Testis (tissue), 3 donors: ENCODE data around the gene MRGPRX2. TPM values are rescaled to one million over a fixed set of nuclear protein-coding genes. Genes with fewer than 3 reads are reported as not detected.

Experiments
- DNase-seq: peaks from one replicate; pipeline ENCODE4 v3.0.0-alpha.2; 2019
- H3K27ac ChIP-seq, 2 donors: fragments of 200-600 bp; sonication (generic); one replicate each; pipeline ENCODE4 v1.5.1; 2019
- H3K27me3 ChIP-seq: fragments of 200-600 bp; sonication (generic); one replicate; pipeline ENCODE4 v1.5.1; 2019
- H3K36me3 ChIP-seq: fragments of 200-600 bp; sonication (generic); one replicate; pipeline ENCODE4 v1.5.1; 2017; ENCODE audit warnings: low read depth; ENCODE audit errors: missing control alignments
- H3K4me1 ChIP-seq: fragments of 200-600 bp; sonication (generic); one replicate; pipeline ENCODE4 v1.5.1; 2019
- H3K4me3 ChIP-seq, 2 donors: fragments of 200-600 bp; sonication (generic); one replicate each; pipeline ENCODE4 v1.5.1; 2017 to 2019
- H3K9me3 ChIP-seq: fragments of 200-600 bp; sonication (generic); one replicate; pipeline ENCODE4 v1.5.1; 2017
- CTCF ChIP-seq, 3 experiments: fragments of 450-650 bp in 2 of 3; fragments of 200-600 bp in 1 of 3; sonication (generic) in 1 of 3; IDR thresholded peaks; one replicate each; pipeline ENCODE4 v1.5.1; 2016 to 2019; ENCODE audit warnings: antibody characterized with exemption in 3 of 3, mild to moderate bottlenecking in 2 of 3, moderate library complexity in 1 of 3
- POLR2A ChIP-seq: fragments of 450-650 bp; IDR thresholded peaks from one replicate; pipeline ENCODE4 v1.6.1; 2017; ENCODE audit warnings: antibody characterized with exemption, mild to moderate bottlenecking, moderate library complexity
- WGBS, 2 donors: methylation state at CpG; one replicate each; pipeline ENCODE4 v1.1.5; 2018; 5-methylcytosine and 5-hydroxymethylcytosine counted together
- intact Hi-C: fragments of 100-400 bp; cut with DNase I; formaldehyde crosslinking; loops from one replicate; pipeline ENCODE4 v1.15.1; 2023; ENCODE audit warnings: low total_unique reads
- polyA plus RNA-seq: library from polyadenylated mRNA; stranded (reverse); fragments of 350-450 nt; fragmentation: Illumina TruSeq; extraction: RNeasy Lipid Tissue Mini Kit (QIAGEN cat#74804); gene quantifications from one replicate; pipeline ENCODE4 v1.2.3, GENCODE V29; 2014; ENCODE audit warnings: low read depth, low replicate concordance; ENCODE audit not compliant: insufficient read depth
- total RNA-seq, 2 donors: library from RNA; depleted of rRNA; stranded (reverse); fragments of >200 nt; gene quantifications; one replicate each; pipeline ENCODE4 v1.2.3, GENCODE V29; 2016

MRGPRX2 gene
- total and polyA plus RNA-seq, 3 donors from 2014 or later: 0.50 TPM; not detected in 2

DNA sequence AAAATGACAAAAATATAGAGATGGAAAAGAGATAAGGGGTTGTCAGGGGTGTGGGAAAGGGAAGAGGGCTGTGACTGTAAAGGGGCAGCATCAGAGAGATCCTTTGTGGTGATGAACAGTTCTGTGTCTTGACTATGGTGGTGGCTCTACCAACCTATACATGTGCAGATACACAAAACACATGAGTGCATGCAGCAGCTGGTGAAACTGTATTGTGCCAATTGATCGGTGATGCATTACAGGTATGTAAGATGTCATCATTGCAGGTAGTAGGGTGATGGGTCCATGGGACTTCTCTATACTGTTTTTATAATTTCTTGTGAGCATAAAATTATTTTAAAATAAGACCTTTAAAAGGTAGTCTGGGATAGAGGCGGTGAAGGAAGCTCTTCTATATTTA, 32.3 kb upstream of the MRGPRX2 start:
- DNase-seq: no peak
- H3K9me3 ChIP-seq: no peaks in the 10 kb centered on the region
- no peaks in the 10 kb centered on the region for H3K27me3 ChIP-seq
- H3K4me3 ChIP-seq: no peak overlapping the region
- WGBS, 2 donors: 96 to 97% methylated on average over 2 of the region's 2 CpGs
- no peak overlapping the region for H3K27ac ChIP-seq
- H3K36me3 ChIP-seq: no peaks in the 10 kb centered on the region
- H3K4me1 ChIP-seq: no peaks in the 10 kb centered on the region
- intact Hi-C loops: no loop called here
- no peak for TF ChIP-seq POLR2A
- no peak for TF ChIP-seq CTCF (IDR thresholded peaks at IDR 0.05)

DNA sequence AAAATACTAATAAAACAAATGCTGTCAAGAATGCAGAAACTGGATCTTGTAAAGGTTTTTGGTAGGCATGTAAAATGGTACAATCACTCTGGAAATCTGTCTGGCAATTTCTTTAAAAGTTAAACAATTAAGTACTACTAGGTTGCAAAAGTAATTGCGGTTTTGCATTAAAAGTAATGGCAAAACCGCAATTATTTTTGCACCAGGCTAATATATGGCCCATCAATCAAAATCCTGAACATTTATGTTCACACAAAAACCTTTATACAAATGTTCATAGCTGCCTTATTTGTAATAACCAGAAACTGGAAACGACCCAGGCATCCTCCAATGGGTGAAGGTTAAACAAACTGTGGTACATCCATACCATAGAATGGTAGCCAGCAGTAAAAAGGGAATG, 31.8 kb upstream of the MRGPRX2 start:
- H3K4me1 ChIP-seq: no peaks in the 10 kb centered on the region
- no peak for DNase-seq
- H3K9me3 ChIP-seq: no peaks in the 10 kb centered on the region
- WGBS, 2 donors: 84% methylated on average over 3 of the region's 3 CpGs
- TF ChIP-seq POLR2A (no peak), CTCF (IDR thresholded peaks at IDR 0.05) (no peak)
- H3K36me3 ChIP-seq: no peaks in the 10 kb centered on the region
- no peaks in the 10 kb centered on the region for H3K27me3 ChIP-seq
- H3K4me3 ChIP-seq: no peak overlapping the region
- no peak overlapping the region for H3K27ac ChIP-seq
- intact Hi-C loops: no loop called here

DNA sequence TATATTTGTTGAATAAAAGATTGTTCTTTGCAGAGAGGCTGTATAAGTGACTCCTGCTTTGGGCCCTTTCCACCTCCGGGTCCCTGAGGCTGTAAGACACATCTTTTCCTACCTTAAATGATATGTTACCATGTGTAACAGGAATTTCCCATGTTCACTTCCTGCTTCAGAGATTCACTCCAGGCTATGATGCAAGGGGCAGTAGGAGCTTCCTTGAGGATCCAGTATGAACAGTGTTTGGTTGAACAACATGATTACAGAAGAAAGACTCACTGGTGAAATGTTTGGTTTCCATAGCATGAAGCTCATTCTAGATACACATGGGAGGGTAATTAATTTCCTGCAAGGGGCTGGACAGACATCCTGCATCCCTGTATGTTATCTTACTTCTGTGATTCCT, 30.8 kb upstream of the MRGPRX2 start:
- TF ChIP-seq POLR2A: no peak
- TF ChIP-seq CTCF (IDR thresholded peaks at IDR 0.05): no peak
- intact Hi-C loops: no loop called here
- H3K4me1 ChIP-seq: no peaks in the 10 kb centered on the region
- no peak overlapping the region for H3K27ac ChIP-seq
- no peak overlapping the region for H3K4me3 ChIP-seq
- H3K36me3 ChIP-seq: no peaks in the 10 kb centered on the region
- H3K27me3 ChIP-seq: no peaks in the 10 kb centered on the region
- WGBS, 2 donors: 67 to 73% methylated on average over 1 of the region's 1 CpG
- no peak for DNase-seq
- H3K9me3 ChIP-seq: no peaks in the 10 kb centered on the region

- WGBS, 2 donors: 70 to 88% methylated on average over 2 to 5 of the region's 5 CpGs
- Histone ChIP-seq H3K9me3 (no peaks in the 10 kb centered on the region), H3K36me3 (no peaks in the 10 kb centered on the region), H3K4me1 (no peaks in the 10 kb centered on the region), H3K27me3 (no peaks in the 10 kb centered on the region), H3K27ac (no peak overlapping the region), H3K4me3 (no peak overlapping the region)
- intact Hi-C loops: no loop called here
- no peak for DNase-seq
- TF ChIP-seq POLR2A (no peak), CTCF (IDR thresholded peaks at IDR 0.05) (no peak)
Observed at GRCh38 chr11:19089421-19089820, 28.9 kb upstream of the MRGPRX2 start.

DNA sequence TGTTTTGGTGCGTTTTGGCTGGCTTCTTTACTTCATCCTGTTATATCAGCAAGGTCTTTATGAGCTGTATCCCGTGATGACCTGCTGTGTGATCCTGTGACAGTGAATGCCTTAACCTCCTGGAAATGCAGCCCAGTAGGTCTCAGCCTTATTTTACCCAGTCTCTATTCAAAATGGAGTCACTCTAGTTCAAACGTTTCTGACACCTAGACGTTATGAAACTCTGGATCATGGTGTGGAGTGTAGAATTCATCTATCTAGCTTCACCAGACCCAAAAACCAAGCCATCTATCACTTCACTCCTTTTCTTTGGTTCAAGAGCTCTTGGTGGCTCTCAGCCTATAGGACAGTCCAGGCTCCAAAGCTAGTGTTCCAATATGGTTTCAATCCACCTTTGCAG, 28.3 kb upstream of the MRGPRX2 start:
- no peak for DNase-seq
- no peaks in the 10 kb centered on the region for H3K36me3 ChIP-seq
- H3K27me3 ChIP-seq: no peaks in the 10 kb centered on the region
- H3K27ac ChIP-seq: no peak overlapping the region
- 81 to 82% methylated on average over 4 of the region's 4 CpGs for WGBS, 2 donors
- H3K4me1 ChIP-seq: no peaks in the 10 kb centered on the region
- H3K4me3 ChIP-seq: no peak overlapping the region
- no peaks in the 10 kb centered on the region for H3K9me3 ChIP-seq
- no peak for TF ChIP-seq CTCF (IDR thresholded peaks at IDR 0.05)
- TF ChIP-seq POLR2A: no peak
- intact Hi-C loops: no loop called here
